Fibroblast of mammary gland (primary cell): ENCODE data around the gene INHA.

ENCODE experiments used
- DNase-seq: peaks from one replicate; pipeline ENCODE4 v3.0.0-alpha.2; 2010; ENCODE audit warnings: low read depth
- H3K4me3 ChIP-seq: 2 replicates; pipeline ENCODE4 v1.5.1; 2011; ENCODE audit warnings: low read depth, mild to moderate bottlenecking, low read length, moderate library complexity; ENCODE audit not compliant: control insufficient read depth
- CTCF ChIP-seq: conservative IDR thresholded peaks from 2 replicates; pipeline ENCODE4 v1.5.1; 2011; ENCODE audit warnings: low read depth, low read length, inconsistent platforms; ENCODE audit not compliant: control insufficient read depth, insufficient read depth

INHA gene

DNA sequence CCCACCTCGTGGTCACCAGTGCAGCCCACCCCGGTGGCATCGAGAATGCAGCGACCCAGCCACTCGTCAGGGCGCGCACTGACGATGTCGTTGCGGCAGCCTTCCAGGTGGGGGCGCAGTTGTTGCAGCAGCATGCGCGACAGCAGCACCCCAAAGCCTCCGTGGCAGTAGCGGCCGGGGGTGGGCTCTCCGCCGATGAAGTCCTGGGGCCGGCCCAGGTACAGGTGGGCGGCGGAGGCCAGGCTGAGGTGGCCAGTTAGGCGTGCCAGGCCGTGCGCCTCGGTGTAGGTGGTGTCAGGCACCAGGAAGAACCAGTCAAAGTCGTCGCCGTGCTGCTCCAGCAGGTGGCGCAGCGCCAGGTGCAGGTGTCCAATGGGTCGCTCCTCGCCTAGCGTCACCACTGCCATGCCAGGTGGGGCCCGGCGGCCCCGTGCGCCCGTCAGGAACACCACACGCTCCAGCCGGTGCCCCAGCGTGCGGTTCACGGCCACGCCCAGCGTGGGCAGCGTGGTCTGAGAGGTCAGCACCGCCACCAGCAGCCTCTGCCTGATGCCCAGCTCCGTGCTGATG, 30.4 kb upstream of the INHA start:
- peak; percentile 60 for TF ChIP-seq CTCF
- DNase-seq: peak; percentile 60
- H3K4me3 ChIP-seq: peak overlapping the region; percentile 9

- peak overlapping the region; percentile 55 for H3K4me3 ChIP-seq
- peak; percentile 19 for DNase-seq
- TF ChIP-seq CTCF: no peak
These were observed 29.0 kb upstream of the INHA start for GRCh38 chr2:219542931-219543595.

DNA sequence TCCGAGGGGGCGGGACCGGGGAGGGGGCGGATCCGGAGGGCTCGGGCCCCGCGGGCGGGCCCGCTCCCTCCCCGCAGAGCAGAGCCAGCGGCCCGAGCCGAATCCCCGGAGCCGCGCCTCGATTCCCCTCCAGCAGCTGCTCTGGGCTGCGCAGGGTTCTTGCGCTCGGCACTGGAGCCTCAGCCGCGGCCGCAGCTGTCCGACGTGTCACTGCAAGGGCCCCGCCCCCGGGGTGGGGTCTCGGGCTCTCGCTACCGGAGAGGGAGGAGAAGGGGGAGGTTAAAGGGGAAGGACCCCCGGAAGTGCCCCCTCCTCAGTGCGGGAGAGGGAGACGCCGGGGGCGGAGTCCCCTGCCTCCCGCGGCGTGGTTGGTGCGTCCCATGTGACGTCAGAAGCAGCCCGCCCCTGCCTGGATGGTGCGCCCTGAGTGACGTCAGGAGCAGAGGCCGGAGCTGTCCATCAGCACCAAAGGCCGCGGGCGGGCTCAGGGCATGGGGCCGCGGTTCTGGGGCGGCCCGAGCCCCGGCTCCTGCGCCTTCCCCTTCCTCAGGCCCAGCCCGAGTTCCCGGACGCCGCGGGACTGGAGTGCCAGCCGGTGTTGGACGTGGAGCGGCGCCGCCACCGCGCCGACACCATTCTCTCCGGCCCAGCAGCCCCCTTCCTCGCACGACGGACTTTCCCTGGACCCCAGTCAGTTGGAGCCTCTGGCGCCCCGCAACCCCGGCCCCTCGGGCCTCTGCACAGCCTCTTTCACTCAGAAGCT, 28.3 kb upstream of the INHA start, which contains the start of the genes CHPF and TMEM198:
Gene CHPF, minus strand, starts transcription at position 214 of the 763 bp plus-strand sequence. CDS start 271 bp downstream, outside the sequence.
Gene TMEM198, plus strand, starts transcription at position 433 of the 763 bp plus-strand sequence. CDS start 700 bp downstream, outside the sequence.
- DNase-seq: peak; percentile 96
- TF ChIP-seq CTCF: no peak
- peak within 1 kb of the TSS; percentile 55 for H3K4me3 ChIP-seq

DNA sequence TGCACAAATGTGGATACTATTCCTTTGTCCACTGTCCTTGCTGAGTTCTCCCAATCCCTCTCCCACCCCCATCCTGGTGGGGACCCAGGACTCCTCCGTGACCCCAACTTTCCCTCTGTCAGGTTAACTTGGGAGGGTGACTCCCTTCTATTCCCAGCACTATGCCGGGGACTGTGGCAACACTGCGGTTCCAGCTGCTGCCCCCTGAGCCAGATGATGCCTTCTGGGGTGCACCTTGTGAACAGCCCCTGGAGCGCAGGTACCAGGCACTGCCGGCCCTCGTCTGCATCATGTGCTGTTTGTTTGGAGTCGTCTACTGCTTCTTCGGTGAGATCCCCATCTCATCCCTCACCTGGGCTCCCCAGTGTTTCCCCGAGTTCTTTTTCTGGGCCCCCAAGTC, 27.5 kb upstream of the INHA start:
- H3K4me3 ChIP-seq: no peak overlapping the region
- TF ChIP-seq CTCF: no peak
- no peak for DNase-seq

GRCh38 chr2:219545295-219545942, 26.7 kb upstream of the INHA start:
- H3K4me3 ChIP-seq: no peak overlapping the region
- DNase-seq: no peak
- no peak for TF ChIP-seq CTCF

DNA sequence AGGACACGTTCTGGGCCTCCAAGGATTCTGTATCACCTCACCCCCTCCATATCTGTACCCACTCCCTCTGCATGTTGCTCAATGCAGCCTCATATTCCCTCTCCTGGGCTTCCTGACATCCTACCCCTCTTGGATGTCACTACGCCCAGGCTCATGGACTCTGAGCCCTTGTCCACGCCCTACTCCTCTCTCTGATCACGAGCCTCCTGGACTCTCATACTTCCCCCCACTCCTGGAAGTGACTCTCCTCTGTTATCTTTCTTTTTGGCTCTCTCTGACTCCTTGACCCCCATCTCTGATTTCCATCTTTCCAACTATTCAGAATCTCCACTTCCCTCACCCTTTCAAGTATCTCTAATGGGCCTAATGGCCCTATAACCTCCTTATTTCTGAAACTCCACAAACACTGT, 26.2 kb upstream of the INHA start:
- TF ChIP-seq CTCF: no peak
- H3K4me3 ChIP-seq: no peak overlapping the region
- no peak for DNase-seq
